Hematopoietic multipotent progenitor cell treated with erythropoietin and hydrocortisone succinate and interleukin-3 and kit ligand, for 8 days (in vitro differentiated cells): ENCODE results near the gene CLINT1.

Experiments used
- DNase-seq: peaks from one replicate; pipeline ENCODE4 v3.0.0-alpha.2; 2015

CLINT1 gene

DNA sequence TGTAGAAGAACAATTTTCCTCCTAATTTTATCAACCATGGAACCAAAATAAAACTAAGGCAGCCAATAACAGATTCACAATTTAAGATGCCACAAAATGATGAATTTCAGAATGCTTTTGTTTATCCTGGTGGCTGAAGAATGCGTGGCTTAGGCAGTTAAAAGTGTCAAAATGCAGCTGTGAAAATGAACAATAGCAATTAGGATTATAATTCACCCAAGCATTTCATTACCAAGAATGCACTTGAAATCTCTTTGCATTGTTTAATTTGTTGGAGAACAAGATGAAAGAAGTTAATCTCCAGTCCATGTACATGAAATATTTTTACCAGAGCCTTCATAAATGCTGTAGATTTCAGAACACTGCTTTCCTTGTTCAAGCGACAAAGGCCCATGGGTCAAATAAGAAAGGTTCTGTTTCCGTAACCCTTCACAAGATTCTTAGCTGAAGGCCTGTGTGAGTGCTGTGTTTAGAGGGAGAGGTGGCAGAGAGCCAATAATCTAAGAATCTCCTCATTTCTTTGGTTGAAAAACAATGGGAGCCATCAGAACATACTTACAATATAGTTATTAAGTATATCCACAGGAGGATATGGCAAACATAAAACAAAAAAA, 39.3 kb downstream of the CLINT1 start:
- no peak for DNase-seq

DNA sequence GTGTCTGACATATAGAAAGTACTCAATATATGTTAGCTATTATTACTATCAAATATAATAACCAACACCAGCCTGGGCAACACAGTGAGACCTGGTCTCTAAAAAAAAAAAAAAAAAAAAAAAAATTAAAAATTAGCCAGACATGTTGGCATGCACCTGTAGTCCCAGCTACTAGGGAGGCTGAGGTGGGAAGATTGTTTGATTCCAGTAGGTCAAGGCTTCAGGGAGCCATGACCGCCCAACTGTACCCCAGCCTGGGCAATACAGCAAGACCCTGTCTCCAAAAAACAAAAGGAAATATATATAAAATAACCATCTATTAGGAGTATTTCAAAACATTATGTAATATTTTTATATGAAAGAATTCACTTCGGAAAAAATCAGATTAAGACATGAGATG, 40.6 kb downstream of the CLINT1 start:
- DNase-seq = no peak

DNA sequence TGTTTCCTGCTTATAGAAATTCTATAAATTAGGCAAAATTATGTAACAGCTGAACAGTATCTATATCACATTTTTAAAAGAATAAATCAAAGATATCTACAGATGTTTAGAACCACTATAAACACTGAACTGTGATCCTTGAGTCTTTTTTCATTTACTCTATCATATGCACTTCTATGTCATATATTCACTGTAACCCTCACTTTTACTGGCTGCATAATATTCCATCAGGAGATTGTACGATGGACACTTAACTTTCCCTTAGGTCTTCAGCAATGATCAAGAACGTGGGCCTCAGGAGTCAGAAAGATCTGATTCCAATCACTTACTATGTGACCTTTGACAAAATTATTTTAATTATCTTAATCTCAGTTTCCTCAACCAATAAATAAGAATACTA, 41.0 kb downstream of the CLINT1 start:
- no peak for DNase-seq

DNA sequence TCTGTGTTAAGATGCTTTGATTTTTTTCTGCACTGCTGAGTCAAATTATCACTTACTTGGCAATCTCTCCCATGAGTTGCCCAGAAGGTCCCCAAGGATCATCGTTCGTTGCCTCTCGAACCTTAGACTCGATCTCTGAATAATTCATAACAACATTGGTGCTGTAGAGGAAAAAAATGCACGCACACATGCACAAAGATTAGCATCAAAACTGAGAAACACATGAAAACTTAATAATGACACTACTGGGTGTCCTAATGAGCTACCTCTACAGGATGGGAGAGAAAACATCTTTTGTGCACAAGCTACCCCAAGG, 41.6 kb downstream of the CLINT1 start:
- no peak for DNase-seq

DNA sequence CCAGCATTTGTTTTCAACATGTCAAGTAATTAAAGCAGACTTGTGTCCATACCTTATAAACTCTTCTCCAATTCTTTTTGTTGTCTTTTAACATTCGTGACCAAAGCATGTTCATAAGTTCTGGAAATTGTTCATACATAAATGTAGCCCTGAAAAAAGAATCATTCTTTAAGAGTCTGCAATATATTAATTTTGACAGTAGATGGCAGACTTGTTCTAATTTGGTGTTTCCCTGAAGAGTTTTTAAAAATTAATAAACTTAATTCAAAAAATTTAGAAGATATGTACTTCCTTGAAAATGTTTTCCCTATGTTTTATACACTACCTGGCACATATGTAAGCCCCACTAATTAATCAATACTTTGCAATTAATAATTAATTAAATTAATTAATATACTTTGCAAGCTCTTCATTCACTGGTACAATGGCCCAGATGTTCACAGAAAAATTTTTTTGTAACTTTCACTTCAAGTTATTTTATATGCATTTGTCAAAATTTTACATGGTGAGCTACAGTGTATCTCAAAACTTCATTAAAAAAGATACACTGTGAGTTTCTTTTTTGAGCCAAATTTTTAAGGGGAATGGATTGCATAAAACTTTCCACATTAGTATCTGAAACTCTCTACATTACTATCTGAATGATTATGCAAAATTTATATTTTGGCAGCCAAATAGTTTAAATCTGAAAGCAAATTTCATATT, 42.1 kb downstream of the CLINT1 start:
- DNase-seq = peak; percentile 46

DNA sequence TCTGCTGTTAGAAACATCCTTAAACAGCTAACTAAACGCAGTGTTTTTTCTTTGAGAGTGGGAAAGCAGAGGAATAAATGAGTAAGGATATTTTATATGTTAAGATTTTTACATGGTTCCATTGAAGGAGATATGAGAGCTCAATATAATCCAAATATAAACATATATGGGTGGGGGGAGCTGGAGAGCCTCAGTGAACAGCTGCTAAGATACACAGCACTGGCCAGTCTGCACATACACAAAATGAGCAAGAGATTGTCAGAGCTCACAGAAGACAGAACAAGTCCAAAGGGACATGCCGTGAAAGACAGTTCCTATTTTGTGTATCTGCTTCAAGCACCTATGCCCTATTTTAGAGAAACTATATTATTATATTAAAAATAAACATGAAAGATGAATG, 46.9 kb downstream of the CLINT1 start:
- no peak for DNase-seq

DNA sequence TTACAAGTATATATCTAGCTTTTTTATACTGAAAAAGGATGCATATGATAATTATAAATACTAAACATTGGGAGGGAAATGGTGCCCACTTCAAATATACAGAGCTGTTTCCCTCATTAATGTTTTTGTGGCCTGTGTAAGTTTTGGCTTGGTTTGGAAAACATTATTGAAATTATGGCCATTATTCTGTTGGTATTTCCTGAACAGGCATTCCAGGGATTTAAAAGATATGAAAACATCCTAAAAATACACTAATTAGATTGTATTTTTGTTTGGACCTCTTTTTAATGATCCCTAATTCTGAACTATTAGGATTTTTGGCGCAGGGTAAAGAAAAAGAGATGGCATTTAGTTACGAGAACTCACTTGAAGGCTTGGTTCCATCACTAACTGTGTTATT, 50.9 kb downstream of the CLINT1 start:
- DNase-seq = no peak

DNA sequence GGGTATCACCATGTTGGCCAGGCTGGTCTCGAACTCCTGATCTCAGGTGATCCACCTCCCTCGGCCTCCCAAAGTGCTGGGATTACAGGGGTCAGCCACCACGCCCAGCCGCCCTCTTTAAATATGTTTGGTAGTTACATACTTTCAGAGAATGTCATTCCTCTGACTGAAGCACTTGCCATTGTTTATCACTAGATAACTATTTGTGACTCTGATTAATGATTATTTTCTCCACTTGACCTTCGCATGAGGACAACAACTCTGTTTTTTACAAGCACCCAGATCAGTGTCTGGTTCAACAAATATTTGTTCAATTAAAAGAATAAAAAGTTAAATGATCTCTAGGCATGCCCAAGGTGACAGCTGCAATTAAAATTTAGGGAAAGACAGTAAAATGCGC, 56.2 kb downstream of the CLINT1 start:
- no peak for DNase-seq

DNA sequence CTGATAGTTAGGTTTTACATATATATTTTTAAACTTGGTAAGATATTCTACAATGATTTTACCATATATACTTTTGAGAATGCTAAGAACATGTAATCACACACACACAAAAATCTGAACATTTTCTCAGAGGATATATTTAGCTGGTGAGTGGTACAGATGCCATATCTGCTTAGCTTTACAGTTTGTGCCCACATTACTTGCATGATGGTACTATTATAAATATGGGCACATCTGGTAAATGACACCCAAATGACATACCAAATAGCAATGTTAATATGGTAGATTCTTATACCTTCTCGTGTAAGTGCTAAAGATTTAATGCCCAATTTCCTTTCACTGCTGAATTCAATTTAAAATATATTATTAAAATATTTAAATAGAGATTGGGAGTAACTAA, 58.8 kb downstream of the CLINT1 start:
- DNase-seq = no peak

DNA sequence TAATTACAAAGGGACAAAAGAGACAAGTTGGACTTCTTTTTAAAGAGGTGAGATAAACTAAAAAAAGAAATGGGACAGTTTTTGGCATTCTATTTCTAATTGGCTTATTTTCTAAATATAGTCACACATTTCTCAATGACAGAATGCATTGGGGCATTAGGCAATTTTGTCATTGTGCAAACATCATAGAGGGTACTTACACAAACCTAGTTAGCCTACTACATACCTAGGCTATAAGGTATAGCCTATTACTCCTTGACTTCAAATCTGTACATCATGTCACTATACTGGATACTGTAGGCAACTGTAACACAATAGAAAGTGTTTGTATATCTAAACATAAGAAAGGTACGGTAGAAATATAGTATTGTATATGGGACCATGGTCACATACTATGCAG, 59.4 kb downstream of the CLINT1 start:
- DNase-seq = no peak

DNA sequence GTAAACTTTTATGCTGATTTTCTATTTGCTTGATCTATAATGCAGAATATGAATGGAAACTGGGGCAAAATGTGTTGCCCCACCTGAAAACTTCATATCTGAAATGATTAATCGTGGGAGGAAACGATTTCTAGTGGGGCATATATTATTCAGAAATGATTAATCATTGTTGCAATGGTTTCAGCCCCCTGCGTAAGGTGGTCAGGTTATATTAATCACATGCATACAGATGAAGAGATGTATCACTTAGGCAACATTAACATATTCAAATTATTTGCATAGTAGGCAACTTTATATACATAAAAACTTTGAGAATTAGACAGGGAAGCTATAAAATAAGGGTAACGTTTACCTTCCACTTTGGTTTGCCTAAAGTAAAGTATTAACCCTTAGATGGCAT, 65.6 kb downstream of the CLINT1 start:
- DNase-seq = no peak

DNA sequence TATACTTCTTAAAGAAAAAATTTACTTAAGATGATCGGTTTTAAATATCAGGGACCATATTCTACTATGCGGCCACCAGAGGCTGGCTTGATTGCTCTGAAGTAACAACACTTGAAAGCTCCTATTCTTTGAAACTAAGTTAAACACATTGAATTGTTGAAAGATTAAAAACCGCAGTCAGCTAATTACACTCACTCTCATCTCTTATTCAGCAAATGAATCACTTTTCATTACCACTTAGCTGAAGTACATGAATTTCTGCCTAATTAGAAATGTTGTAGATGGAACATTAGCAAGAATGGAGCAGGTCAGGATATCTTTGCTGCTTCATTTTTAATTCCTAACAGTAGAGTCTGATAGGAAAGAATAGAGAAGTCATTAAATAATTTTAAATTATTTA, 73.1 kb downstream of the CLINT1 start:
- no peak for DNase-seq

DNA sequence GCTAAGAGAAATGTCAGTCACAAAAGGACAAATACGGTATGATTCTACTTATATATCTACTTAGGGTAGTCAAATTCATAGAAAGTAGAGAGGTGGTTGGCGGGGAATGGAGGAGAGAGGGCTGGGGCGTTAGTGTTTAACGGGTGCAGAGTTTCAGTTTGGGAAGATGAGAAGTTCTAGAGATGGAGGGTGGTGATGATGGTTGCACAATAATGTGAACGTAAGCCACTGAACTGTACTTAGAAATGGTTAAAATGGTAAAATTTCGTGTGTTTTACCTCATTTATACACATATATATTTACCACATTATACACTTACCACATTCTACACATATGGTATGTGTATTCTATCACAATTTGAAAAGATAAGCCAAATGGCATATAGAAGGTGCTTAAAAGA, 79.7 kb downstream of the CLINT1 start:
- no peak for DNase-seq

DNA sequence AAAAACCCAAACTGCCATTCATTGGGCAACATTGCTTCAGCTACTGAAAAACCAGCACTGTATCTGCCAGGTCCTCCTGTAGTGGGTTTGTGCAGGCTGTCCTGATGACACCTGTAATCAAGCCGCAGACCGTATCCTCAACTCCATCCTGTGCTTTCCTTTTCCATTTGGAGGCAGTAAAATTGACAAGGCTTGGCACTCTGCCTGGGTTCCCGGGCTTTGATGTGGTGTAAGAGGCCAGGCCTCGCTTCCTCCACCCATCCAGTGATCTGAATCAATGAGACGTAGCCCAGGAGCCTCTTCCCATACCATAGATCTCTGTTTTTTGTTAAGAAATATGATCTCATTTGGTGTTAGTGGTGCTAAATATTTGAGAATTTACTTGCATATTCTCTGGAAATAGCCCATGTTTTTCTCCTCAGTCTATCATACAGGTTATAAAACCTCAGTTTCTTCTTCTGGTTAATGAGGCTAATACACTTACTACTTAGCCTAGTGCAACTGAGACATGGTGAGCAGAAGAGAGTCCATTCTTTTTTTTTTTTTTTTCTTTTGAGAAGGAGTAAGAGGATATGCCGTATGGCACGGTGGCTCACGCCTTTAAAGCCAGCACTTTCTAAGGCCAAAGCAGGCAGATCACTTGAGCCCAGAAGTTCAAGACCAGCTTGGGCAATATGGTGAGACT, 80.7 kb downstream of the CLINT1 start:
- no peak for DNase-seq

DNA sequence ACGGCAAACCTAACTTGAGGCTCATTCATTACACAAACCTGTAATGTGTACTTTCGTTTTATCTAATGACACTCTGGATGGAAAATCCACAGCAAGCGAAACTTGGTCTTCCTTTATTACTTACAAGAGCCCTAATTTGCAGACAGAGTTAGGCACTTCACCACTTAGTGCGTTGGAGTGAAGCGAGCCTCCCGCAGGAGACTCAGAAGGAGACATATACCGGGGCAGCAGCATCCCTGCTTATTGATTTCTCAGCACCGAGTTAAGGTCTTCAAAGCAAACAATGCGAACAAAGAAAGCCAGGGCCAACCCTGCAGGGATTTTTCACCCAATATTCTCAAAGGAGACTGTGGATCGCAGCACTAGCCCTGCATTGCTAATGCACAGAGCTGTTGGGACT, 86.8 kb downstream of the CLINT1 start:
- no peak for DNase-seq

DNA sequence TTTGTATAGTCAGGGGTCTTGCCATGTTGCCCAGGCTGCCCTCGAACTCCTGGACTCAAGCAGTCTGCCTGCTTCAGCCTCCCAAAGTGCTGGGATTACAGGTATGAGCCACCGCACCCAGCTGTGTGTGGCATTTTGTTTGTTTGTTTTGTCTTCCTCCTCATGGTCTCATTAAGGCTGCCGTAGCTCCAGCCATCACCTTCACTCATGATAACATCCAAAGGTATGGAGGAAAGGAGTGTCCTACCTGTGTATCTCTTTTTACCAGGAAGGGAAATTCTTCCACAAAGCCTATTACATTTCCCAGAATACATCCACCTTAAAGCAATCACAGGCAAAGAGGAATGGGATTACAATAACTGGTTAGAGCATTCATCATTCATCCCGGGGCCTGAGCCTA, 88.3 kb downstream of the CLINT1 start:
- DNase-seq = no peak

DNA sequence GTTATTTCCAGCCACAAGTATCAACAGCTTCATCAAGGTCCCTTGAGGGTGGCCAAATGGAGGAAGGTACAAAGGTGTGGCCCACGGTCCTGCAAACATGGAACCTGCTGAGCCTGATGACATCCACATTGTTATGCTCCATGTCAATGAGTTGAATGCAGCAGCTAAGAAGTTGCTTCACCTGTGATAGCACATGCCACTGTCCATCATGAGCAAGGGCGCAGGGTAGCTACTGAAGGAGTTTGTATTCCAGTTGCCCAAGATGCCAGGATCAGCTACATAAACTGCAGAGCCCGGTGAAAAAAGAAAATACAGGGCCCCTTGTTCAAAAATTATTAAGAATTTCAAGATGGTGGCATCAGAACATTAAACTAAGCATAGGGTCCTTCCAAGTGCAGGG, 91.3 kb downstream of the CLINT1 start:
- no peak for DNase-seq

DNA sequence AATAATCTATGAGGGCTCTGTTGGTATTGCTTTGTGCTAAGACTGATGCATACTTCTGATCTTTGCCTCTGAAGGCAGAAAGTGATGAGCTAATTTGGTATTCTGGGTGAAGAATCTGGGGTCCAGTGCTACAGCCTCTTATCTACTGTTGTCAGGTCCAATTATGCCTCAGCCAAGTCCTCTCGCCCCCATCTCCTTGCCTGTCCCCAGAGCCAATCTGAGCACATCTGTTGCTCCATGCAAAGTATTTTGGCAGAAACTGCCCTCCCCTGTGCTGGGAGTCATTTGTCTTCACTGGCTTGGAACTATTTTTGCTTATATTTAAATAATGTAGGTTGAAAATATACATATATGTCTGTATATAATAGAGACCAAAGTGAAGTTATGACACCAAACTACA, 92.0 kb downstream of the CLINT1 start:
- peak; percentile 16 for DNase-seq

DNA sequence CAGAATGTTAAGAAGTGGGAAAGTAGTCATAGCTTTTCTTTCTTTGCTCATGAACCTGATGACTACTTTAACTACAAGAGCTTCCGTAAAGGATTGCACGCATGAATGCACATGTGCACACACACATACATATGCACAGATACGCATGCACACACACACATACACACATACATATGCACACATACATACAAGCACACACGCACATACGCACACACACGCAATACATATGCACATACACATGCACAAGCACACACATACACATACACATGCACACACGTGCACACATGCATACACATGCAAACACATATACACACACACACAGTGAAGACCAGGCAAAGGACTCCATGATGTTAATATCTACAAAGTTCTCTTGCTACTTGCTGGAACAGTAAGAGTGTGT, 92.5 kb downstream of the CLINT1 start:
- no peak for DNase-seq

DNA sequence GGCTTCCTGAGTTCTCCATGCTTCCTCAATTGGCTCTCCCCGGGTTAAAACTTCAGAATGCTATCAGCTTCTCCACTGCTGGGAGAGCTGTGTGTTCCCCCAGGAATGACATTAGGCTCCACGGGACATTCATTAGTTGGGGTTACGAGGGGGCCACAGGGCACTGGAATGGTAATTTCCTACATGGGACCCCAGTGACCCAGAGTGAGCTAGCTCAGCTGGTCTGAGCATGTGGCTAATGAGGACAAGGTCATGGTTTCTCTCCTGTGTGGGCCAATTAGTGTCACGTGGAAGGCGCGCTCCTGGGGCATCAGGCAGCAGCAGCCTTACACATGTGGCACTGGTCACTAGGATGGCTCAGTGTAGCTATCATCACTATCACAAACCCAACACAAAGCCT, 94.4 kb downstream of the CLINT1 start:
- DNase-seq = no peak

DNA sequence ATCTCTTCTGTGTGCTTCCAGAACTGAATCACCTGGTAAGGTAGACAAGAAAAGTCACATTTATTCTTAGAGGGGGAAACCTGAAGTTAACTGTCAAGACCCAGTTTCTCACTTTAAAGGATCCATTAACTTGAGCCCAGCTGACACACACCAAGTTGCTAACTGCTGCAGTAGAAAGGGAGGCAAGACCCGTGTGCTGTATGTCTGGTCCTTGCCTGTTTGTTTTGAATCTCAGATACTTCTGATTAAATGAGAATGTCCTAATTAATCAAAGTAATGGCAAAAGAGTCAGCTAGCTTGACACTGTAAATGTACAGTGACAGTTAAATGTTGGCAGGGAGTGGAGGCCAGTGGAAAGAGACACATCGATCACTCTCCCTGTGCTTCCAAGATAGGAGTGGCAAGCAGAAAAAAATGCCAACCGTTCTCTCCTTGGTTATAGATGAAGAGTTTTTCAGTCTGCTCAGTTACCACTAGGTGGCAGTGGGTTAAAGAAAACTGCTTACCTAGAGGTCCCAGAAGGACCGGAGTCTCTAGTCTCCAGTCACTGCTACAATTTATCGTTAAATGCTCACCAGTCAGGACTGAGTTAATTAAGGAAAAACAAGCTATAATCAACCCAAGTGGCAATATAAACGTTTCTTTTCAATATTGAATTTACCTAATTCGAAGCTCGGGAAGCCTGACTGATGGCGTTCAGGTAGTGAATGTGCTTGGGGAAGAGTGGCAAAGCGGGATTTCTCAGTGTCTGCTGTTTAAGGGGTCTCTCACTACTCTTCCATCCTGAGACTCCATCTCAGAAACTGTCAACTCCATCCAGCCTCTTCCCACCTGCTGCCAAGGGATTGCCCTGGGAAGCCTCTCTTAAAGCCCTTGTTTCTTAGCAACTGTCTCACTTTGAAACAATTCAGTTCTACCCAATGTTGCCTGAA, 97.0 kb downstream of the CLINT1 start:
- peak; percentile 74 for DNase-seq

DNA sequence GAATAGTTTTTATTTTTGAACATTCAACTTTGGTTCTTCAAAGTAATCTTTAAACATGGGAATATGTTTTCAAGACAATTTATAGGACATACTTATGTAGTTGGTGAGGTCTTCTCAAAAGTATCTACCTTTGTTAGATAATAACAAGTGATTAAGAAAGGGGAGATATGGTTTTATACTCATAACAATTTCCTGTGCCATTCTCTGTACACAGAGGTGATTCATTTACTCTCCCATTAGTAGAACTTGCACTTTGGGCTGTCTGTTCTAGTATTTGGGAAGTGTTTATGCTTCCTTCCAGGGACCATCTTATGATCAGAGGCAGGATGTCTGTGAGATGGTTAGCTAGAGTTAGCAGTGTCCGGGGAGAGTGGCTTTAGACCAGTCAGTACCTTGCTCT, 100.2 kb downstream of the CLINT1 start:
- DNase-seq = no peak

DNA sequence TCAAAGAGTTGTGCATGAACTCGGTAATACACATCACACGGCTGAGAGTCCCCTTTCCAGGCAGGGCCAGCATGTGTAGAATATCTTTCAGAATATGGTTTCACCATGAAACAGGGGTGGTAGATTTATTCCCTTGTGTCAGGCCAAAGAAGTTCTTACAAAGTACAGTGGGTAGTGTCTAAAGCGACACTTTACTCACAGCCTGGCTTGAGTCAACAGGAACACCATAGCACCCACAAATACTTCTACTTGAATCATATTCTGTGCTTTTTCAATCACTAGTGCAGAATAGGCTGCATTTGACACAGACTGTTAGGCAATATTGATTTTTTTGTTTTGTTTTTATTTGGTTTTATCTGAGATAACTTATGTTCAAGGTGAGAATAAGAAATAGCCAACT, 102.8 kb downstream of the CLINT1 start:
- no peak for DNase-seq

DNA sequence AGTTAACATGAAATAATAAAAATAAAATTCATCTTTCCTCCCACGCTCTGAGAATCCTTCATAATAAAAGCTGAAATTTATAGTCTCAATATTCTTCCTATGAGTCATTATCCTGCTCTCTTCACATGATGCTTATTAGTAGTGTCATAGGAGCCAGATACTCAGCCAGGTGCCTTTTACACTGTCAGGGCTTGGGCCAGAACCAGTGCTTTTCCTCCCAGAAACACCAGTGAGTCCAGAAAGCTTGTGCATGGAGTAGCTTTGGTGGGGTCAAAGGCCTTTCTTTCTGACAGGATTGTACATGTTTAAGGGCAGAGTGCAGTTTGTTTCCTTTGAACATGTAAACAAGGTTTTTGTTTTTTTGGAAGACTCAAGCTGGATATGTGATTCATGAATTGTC, 108.6 kb downstream of the CLINT1 start:
- no peak for DNase-seq
